Activated CD8-positive, alpha-beta T cell treated with anti-CD3 and anti-CD28 coated beads for 36 hours (primary cell): ENCODE data around the gene MOGAT1. TPM values are rescaled to one million over a fixed set of nuclear protein-coding genes. Genes with fewer than 3 reads are reported as not detected.

Source experiments
- ATAC-seq: fragments of 200-7000 bp; cut with Tn5 transposase; one replicate; pipeline ENCODE4 v1.10.0; 2021; ENCODE audit warnings: mild to moderate bottlenecking, moderate library complexity
- CTCF ChIA-PET: fragments of 350-600 bp; sonication (Branson Sonifier 250); formaldehyde crosslinking; loops from one replicate; lab custom pipeline; 2021; ENCODE audit warnings: antibody characterized with exemption; lab: Charles Lee
- POLR2A ChIA-PET: fragments of 350-600 bp; sonication (Branson Sonifier 250); formaldehyde crosslinking; loops from one replicate; lab custom pipeline; 2021; ENCODE audit warnings: antibody characterized with exemption; lab: Charles Lee
- DNase-seq: peaks from one replicate; pipeline ENCODE4 v3.0.0-alpha.2; 2020
- H3K27ac Mint-ChIP-seq: one replicate; pipeline ENCODE4 v1.8.0; 2021; ENCODE audit warnings: mild to moderate bottlenecking, mixed read lengths
- H3K27me3 Mint-ChIP-seq: one replicate; pipeline ENCODE4 v1.8.0; 2021; ENCODE audit warnings: mixed read lengths
- H3K36me3 Mint-ChIP-seq: one replicate; pipeline ENCODE4 v1.8.0; 2021; ENCODE audit warnings: low read depth, mixed read lengths
- H3K4me1 Mint-ChIP-seq: one replicate; pipeline ENCODE4 v1.8.0; 2021; ENCODE audit warnings: low read depth, mixed read lengths
- H3K4me3 Mint-ChIP-seq: one replicate; pipeline ENCODE4 v1.8.0; 2021; ENCODE audit warnings: mild to moderate bottlenecking, moderate library complexity, mixed read lengths
- H3K9me3 Mint-ChIP-seq: one replicate; pipeline ENCODE4 v1.8.0; 2021; ENCODE audit warnings: mixed read lengths
- CTCF ChIP-seq: fragments of 200-600 bp; IDR thresholded peaks from one replicate; pipeline ENCODE4 v1.8.0; 2022; ENCODE audit warnings: antibody characterized with exemption, mild to moderate bottlenecking
- intact Hi-C: fragments of 100-400 bp; cut with micrococcal nuclease; formaldehyde crosslinking; loops from one replicate; pipeline ENCODE4 v1.10.0; 2022
- total RNA-seq, 2 experiments: library from RNA; stranded (reverse); gene quantifications; one replicate each; pipeline ENCODE4 v1.2.3, GENCODE V29; 2021

MOGAT1 gene
- total RNA-seq, 2 experiments from 2014 or later: not detected

DNA sequence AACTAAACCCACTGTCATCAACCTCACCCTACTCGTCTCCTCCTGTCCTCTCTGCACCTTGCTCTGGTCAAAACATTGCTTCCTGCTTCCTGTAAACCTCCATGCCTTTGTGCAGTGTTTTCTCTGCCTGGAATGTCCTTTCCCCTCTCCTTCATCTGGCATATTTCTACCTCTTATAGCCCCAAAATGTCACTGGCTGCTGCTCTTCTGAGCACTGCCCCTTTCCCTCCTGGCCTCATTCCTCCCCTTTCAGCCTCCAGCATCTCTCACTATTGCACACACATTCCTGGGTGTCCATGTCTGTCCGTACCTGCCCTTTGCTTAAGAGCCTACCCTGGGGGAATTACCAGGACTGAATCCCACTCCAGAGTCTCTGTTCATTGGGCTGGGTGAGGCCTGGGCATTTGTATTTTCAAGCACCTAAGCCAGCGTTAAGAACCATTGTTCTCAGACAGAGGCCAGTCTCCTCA, 84.9 kb downstream of the MOGAT1 start:
- no peak for TF ChIP-seq CTCF
- ATAC-seq: no peak
- intact Hi-C loops: no loop called here
- H3K27ac Mint-ChIP-seq: no peak overlapping the region
- ChIA-PET POLR2A (interaction anchor here (0.6 kb wide), 1 partner anchor 115 kb away, joined by 3 read pairs; no protein-coding TSS in a partner anchor), CTCF (no interaction called here)
- no peaks in the 10 kb centered on the region for H3K36me3 Mint-ChIP-seq
- no peaks in the 10 kb centered on the region for H3K27me3 Mint-ChIP-seq
- DNase-seq: no peak
- no peak overlapping the region for H3K4me3 Mint-ChIP-seq
- H3K4me1 Mint-ChIP-seq: peaks cover 10% of the 10 kb centered on the region
- no peaks in the 10 kb centered on the region for H3K9me3 Mint-ChIP-seq

GRCh38 chr2:222756951-222757650, 85.6 kb downstream of the MOGAT1 start:
- Mint-ChIP-seq H3K4me3 (no peak overlapping the region), H3K36me3 (no peaks in the 10 kb centered on the region), H3K9me3 (no peaks in the 10 kb centered on the region), H3K27ac (no peak overlapping the region), H3K4me1 (peaks cover 10% of the 10 kb centered on the region), H3K27me3 (peaks cover under 1% of the 10 kb centered on the region)
- ChIA-PET POLR2A (interaction anchor here (0.6 kb wide), 1 partner anchor 115 kb away, joined by 3 read pairs; no protein-coding TSS in a partner anchor), CTCF (no interaction called here)
- DNase-seq (no peak), ATAC-seq (no peak)
- intact Hi-C loops: no loop called here
- TF ChIP-seq CTCF: no peak

Other genes with a start within 250 kb of the MOGAT1 start
- gene SGPP2, start 247.1 kb upstream of the MOGAT1 start, total RNA-seq: 1 to 10 TPM; 2.8 to 3.0 TPM
- 10 to 100 TPM; 55.9 to 56.7 TPM for gene FARSB, start 15.6 kb upstream of the MOGAT1 start, total RNA-seq
- gene ACSL3, start 189.4 kb downstream of the MOGAT1 start, total RNA-seq: 10 to 100 TPM; 43.8 to 44.6 TPM